GM21390 (cell line): Measurements from ENCODE around the gene CDH13.

Experiments
- ATAC-seq: cut with Tn5 transposase; IDR thresholded peaks from one replicate; pipeline ENCODE4 v1.9.1; 2021; ENCODE audit not compliant: unreplicated experiment

The CDH13 gene

GRCh38 chr16:82878466-82878865 lies 251.7 kb downstream of the CDH13 start:
- no peak for ATAC-seq

GRCh38 chr16:82880346-82880745 lies 253.6 kb downstream of the CDH13 start:
- no peak for ATAC-seq

- ATAC-seq: no peak
Measured at GRCh38 chr16:82881516-82881915, 254.7 kb downstream of the CDH13 start.

GRCh38 chr16:82882226-82882625 lies 255.5 kb downstream of the CDH13 start:
- ATAC-seq: no peak

GRCh38 chr16:82882982-82883835 lies 256.4 kb downstream of the CDH13 start:
- ATAC-seq: peak; percentile 77

- ATAC-seq: no peak
Measured at GRCh38 chr16:82884320-82884898, 257.6 kb downstream of the CDH13 start.

GRCh38 chr16:82886146-82886545 lies 259.4 kb downstream of the CDH13 start:
- no peak for ATAC-seq

GRCh38 chr16:82888591-82889001 lies 261.8 kb downstream of the CDH13 start:
- ATAC-seq: no peak

- ATAC-seq: no peak
Measured at GRCh38 chr16:82891424-82891823, 264.7 kb downstream of the CDH13 start.

GRCh38 chr16:82891918-82892317 lies 265.1 kb downstream of the CDH13 start:
- ATAC-seq: no peak

- no peak for ATAC-seq
Measured at GRCh38 chr16:82892324-82892723, 265.6 kb downstream of the CDH13 start.

GRCh38 chr16:82895843-82896242 lies 269.1 kb downstream of the CDH13 start:
- ATAC-seq: no peak

GRCh38 chr16:82899006-82899405 lies 272.2 kb downstream of the CDH13 start:
- ATAC-seq: no peak

GRCh38 chr16:82899731-82900450 lies 273.1 kb downstream of the CDH13 start:
- ATAC-seq: no peak

- no peak for ATAC-seq
Measured at GRCh38 chr16:82900559-82900958, 273.8 kb downstream of the CDH13 start.

GRCh38 chr16:82911925-82912324 lies 285.2 kb downstream of the CDH13 start:
- ATAC-seq: no peak

- no peak for ATAC-seq
Measured at GRCh38 chr16:82915139-82915824, 288.5 kb downstream of the CDH13 start.

GRCh38 chr16:82917886-82918595 lies 291.3 kb downstream of the CDH13 start:
- ATAC-seq: no peak

- no peak for ATAC-seq
Measured at GRCh38 chr16:82924075-82924854, 297.5 kb downstream of the CDH13 start.

GRCh38 chr16:82926500-82926899 lies 299.7 kb downstream of the CDH13 start:
- no peak for ATAC-seq
